Retinal pigment epithelial cell (primary cell): ENCODE measurements around the gene TEX22.

Experiments used
- DNase-seq: peaks from one replicate; pipeline ENCODE4 v3.0.0-alpha.2; 2010; ENCODE audit warnings: low read depth
- H3K4me3 ChIP-seq: 2 replicates; pipeline ENCODE4 v1.5.1; 2011; ENCODE audit warnings: mild to moderate bottlenecking, low read length, control low read depth, moderate library complexity
- CTCF ChIP-seq: conservative IDR thresholded peaks from 2 replicates; pipeline ENCODE4 v1.5.1; 2011; ENCODE audit warnings: low read depth, low read length, control low read depth, inconsistent platforms

The TEX22 gene

GRCh38 chr14:105398044-105398725 lies at the start of gene TEX22:
Gene TEX22 (plus strand): TSS chr14:105398538. CDS start chr14:105399341, 803 bp downstream.
- H3K4me3 ChIP-seq = peak within 1 kb of the TSS; percentile 57
- TF ChIP-seq CTCF = no peak
- peak; percentile 21 for DNase-seq

GRCh38 chr14:105348945-105349699 lies 49.2 kb upstream of the TEX22 start:
- no peak for TF ChIP-seq CTCF

GRCh38 chr14:105349992-105350391 lies 48.3 kb upstream of the TEX22 start:
- no peak for DNase-seq
- TF ChIP-seq CTCF = no peak
- no peak overlapping the region for H3K4me3 ChIP-seq

More at GRCh38 chr14:105348945-105349699, 49.2 kb upstream of the TEX22 start:
- no peak overlapping the region for H3K4me3 ChIP-seq
- DNase-seq = no peak

GRCh38 chr14:105350450-105351244 lies 47.7 kb upstream of the TEX22 start:
- no peak overlapping the region for H3K4me3 ChIP-seq
- no peak for DNase-seq

GRCh38 chr14:105351410-105351809 lies 46.9 kb upstream of the TEX22 start:
- TF ChIP-seq CTCF = no peak
- H3K4me3 ChIP-seq = no peak overlapping the region
- no peak for DNase-seq

More at GRCh38 chr14:105350450-105351244, 47.7 kb upstream of the TEX22 start:
- no peak for TF ChIP-seq CTCF

- no peak overlapping the region for H3K4me3 ChIP-seq
- DNase-seq = peak; percentile 60
- TF ChIP-seq CTCF = peak; percentile 92
These were observed 46.2 kb upstream of the TEX22 start for GRCh38 chr14:105351920-105352851.
